ENCODE measurements around the gene MUC2. TPM values are rescaled to one million over a fixed set of nuclear protein-coding genes. Genes with fewer than 3 reads are reported as not detected.

Gene MUC2
- total RNA-seq, 1 donor from 2014 or later = not detected

- DNase-seq (ENCODE audit: low read depth) = no peak
- H3K4me3 ChIP-seq (ENCODE audit: low read depth, low read length) = no peak overlapping the region
- TF ChIP-seq CTCF (conservative IDR thresholded peaks at IDR 0.05; ENCODE audit: low read depth, low read length) = no peak
Measured at GRCh38 chr11:1104411-1105182, 29.9 kb downstream of the MUC2 start.

- TF ChIP-seq CTCF (conservative IDR thresholded peaks at IDR 0.05; ENCODE audit: low read depth, low read length) = no peak
- DNase-seq (ENCODE audit: low read depth) = no peak
- no peak overlapping the region for H3K4me3 ChIP-seq (ENCODE audit: low read depth, low read length)
Measured at GRCh38 chr11:1105183-1105565, 30.5 kb downstream of the MUC2 start.

- no peak for TF ChIP-seq CTCF (conservative IDR thresholded peaks at IDR 0.05; ENCODE audit: low read depth, low read length)
- DNase-seq (ENCODE audit: low read depth) = no peak
- no peak overlapping the region for H3K4me3 ChIP-seq (ENCODE audit: low read depth, low read length)
Measured at GRCh38 chr11:1106387-1106786, 31.7 kb downstream of the MUC2 start.

- H3K4me3 ChIP-seq (ENCODE audit: low read depth, low read length) = no peak overlapping the region
- no peak for DNase-seq (ENCODE audit: low read depth)
- no peak for TF ChIP-seq CTCF (conservative IDR thresholded peaks at IDR 0.05; ENCODE audit: low read depth, low read length)
Measured at GRCh38 chr11:1107316-1108245, 32.9 kb downstream of the MUC2 start.

- no peak overlapping the region for H3K4me3 ChIP-seq (ENCODE audit: low read depth, low read length)
- DNase-seq (ENCODE audit: low read depth) = no peak
- no peak for TF ChIP-seq CTCF (conservative IDR thresholded peaks at IDR 0.05; ENCODE audit: low read depth, low read length)
Measured at GRCh38 chr11:1108246-1108900, 33.7 kb downstream of the MUC2 start.

GRCh38 chr11:1109101-1109917, 34.6 kb downstream of the MUC2 start:
- H3K4me3 ChIP-seq (ENCODE audit: low read depth, low read length) = no peak overlapping the region
- no peak for TF ChIP-seq CTCF (conservative IDR thresholded peaks at IDR 0.05; ENCODE audit: low read depth, low read length)
- DNase-seq (ENCODE audit: low read depth) = no peak
